Germinal center (tissue), 1 donor: ENCODE measurements around the gene CDC42EP5.
"Not testable (repeated sequence)": the region's sequence is repeated elsewhere in the genome, so short reads cannot be mapped to it uniquely, and the experiment has no call there.

ENCODE experiments used
- DNase-seq: peaks from one replicate; pipeline ENCODE4 v3.0.0; 2012; ENCODE audit warnings: mixed read lengths, low spot score

Gene CDC42EP5

DNA sequence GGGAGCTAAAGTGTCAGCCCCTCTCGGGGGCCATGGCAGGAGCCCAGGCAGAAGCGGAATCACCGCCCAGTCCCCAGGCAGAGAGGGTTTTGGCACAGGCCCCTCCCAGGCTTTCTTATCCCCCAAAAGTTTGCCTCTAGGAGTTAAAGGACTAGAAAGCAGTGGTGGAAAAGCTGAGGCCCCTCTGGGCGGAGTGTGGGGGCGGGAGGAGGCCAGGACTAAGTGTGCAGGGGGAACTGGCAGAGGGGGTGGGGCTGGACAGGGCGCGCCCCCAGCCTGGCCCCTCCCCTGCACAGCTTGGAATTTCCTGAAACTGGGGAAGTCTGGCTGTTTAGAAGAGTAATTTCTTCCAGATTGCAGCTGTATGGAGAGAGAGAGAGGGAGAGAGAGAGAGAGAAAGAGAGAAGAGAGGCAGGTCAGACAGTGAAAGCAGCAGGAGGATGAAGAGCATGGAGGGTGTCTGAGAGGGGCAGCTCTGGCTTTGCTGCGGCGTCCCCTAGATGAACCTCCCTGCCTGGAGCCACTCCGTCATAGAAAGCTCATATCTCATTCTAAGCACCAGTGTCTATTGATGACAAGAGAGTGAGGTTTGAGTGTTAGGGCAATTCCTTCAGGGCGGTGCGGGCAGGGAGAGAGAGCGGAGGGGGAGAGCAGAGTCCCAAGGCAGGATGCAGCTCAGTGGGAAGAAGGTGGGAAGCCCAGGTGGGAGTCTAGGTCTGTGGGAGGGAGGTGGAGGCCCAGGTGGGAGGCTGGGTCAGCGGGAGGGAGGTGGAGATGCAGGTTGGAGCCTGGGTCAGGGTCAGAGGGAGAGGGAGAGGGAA is at the start of gene CDC42EP5:
Gene CDC42EP5, minus strand, starts transcription at position 226 of the 821 bp plus-strand sequence. CDS start 7,749 bp downstream, outside the sequence.
- DNase-seq = no peak

DNA sequence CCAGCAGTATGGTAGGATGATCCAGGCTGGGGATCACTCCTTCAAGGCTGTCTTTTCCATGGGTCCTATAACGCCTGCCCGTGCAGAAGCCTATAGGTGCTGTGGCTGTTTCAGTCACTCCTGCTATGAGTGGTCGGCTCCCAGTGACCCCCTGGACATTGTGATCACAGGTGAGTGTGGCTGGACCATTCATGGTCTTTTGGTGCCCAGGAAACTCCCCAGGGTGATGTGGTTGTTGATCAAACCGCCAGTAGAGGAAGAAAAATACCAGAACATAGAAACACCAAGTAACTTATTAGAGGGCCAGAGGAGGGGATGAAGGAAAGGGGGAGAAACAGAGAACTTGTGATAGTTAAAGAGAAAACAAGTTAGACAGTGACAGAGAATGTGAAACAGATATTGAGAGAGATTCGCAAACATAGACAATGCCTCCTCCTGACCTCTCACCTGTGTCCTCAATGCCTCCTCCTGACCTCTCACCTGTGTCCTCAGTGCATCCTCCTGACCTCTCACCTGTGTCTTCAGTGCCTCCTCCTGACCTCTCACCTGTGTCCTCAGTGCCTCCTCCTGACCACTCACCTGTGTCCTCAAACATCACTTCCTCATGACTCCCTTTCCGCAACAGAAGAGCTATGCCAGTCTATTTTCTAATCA is 48.9 kb upstream of the CDC42EP5 start:
- DNase-seq = no peak

GRCh38 chr19:54521022-54521859 is 48.1 kb upstream of the CDC42EP5 start:
- no peak for DNase-seq

GRCh38 chr19:54518844-54519243 is 45.7 kb upstream of the CDC42EP5 start:
- no peak for DNase-seq

DNA sequence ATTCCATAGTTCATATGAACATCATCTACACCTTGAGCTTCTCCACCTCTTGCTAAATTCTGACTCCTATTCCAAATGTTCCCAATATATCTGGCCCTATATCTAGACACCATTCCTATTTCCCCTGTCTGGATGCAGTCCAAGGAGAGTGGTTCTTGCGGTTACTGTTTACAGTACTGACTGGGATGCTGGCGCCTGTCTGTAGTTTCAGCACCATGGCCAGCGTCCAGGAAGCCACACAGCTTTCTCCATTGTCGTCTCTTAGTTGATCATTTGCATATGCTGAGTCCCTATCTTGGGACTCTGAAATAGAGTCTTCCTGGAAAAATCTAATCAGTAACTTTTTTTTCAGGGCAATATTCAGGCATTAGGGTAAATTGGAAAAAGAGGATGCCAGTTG is 44.4 kb upstream of the CDC42EP5 start:
- DNase-seq = peak; percentile 50

GRCh38 chr19:54515156-54515555 is 42.1 kb upstream of the CDC42EP5 start:
- DNase-seq = no peak

DNA sequence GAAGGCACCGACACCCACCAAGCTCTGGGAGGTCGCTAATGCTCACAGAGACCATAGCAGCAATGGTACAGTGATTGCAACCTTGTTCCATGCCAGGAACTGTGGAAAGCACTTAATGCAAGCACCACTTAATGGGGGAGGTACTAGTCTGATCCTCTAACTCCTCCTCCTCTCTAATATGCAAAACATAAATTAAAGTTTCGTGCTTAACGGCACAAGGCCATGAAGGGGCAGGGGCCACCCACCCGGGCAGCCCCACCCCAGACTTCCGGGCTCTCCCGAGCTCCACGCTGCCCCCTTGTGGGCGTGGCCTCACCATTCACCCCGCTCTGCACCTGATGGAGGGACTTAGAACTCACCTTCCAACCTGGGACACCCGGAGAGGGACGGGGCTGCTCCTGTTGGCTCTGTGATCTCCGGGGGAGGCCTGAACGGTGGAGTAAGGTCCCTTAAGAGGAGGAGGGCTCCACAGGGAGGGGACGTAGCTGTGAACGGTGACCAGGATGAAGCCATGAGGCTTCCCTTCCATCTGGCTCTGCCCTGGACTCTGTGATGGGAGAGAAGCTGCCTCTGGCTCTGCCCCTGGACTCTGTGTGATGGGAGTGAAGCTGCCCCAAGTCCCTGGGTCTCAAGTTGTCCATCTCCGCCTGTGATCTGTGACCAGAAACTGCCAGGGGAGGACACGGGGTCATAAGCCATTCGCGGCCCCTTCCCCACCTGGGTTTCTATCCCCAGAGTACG is 36.3 kb upstream of the CDC42EP5 start:
- DNase-seq = not testable (repeated sequence)

GRCh38 chr19:54508487-54508886 is 35.4 kb upstream of the CDC42EP5 start:
- DNase-seq = not testable (repeated sequence)

DNA sequence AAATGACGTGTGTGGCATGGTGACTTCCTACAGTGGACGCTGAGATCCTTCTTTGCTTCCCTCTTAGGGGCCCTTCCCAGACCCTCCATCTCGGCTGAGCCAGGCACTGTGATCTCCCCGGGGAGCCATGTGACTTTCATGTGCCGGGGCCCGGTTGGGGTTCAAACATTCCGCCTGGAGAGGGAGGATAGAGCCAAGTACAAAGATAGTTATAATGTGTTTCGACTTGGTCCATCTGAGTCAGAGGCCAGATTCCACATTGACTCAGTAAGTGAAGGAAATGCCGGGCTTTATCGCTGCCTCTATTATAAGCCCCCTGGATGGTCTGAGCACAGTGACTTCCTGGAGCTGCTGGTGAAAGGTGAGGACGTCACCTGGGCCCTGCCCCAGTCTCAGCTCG is 34.7 kb upstream of the CDC42EP5 start:
- no peak for DNase-seq

- not testable (repeated sequence) for DNase-seq
These were observed 34.1 kb upstream of the CDC42EP5 start for GRCh38 chr19:54507038-54507717.

- no peak for DNase-seq
These were observed 33.0 kb upstream of the CDC42EP5 start for GRCh38 chr19:54506079-54506478.

DNA sequence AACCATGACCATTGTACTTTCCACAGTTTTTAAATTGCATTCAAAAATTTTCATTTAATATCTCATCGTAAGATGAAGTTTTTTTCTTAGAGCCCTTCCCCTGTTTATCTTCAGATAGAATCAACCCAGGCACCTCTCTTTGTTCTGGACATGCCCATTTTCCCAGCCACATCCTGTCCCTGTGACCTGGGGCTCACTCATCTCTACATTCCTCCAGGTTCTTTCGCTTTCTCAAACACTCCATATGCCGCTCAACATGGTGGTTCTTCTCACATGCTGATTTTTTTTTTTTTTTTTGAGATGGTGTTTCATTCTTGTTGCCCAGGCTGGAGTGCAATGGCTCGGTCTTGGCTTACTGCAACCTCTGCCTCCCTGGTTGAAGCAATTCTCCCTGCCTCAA is 32.4 kb upstream of the CDC42EP5 start:
- not testable (repeated sequence) for DNase-seq

DNA sequence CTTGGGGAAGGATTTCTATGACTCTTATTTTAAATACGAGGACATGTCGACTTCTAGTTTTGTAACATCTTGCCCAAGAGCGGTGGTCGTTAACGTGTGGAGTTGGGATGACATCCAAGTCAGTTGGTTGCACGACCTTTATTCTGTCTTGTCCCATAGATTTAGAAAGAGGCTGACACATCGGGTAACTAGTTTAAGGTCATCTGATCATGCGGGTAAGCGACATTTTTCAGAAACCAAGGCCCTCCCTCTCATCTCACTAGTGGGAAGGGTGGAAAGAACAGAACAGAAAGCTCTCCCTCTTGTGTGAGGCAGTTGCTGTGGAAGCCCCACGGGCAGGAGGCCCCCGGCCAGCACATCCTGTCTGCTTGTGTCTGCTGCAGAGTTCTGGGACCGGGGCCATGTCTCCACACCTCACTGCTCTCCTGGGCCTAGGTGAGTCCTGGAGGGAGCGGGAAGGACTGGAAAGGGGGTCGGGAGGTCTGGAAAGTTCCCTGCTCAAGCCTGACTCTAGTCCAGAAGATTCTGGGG is 29.5 kb upstream of the CDC42EP5 start, which contains the start of gene LAIR2:
Gene LAIR2, plus strand, starts transcription at position 314 of the 531 bp plus-strand sequence. Its CDS starts 88 bp downstream, at position 402.
- no peak for DNase-seq

DNA sequence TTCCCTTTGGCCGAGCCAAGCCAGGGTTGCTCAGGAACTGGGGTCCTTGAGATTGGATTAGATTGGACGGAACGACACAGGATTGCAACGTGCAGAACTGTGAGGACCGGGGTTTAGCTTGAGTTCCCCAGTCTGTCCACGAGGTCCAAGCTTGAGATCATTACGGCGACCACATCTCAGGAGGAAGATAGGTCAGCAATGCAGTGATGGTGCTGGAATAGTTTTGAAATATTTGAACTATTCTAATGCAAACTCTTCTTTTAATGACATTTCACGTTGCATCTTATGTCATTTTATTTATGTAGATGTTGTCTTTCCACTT is 25.3 kb upstream of the CDC42EP5 start:
- not testable (repeated sequence) for DNase-seq

GRCh38 chr19:54497747-54498450 is 24.8 kb upstream of the CDC42EP5 start:
- not testable (repeated sequence) for DNase-seq

DNA sequence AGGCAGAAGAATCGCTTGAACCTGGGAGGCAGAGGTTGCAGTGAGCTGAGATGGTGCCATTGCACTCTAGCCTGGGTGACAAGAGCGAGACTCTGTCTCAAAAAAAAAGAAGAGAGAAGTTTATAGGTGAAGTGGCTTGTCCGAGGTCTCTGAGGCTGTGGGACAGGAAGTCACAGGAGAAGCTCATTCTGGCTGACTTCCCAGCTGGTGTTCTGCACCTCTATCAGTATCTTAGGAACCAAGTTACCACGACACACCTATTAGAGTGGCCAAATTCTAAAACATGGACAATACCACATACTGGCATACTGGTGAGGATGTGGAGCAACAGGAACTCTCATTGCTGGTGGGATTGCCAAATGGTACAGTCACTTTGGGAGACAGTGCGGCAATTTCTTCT is 22.2 kb upstream of the CDC42EP5 start:
- not testable (repeated sequence) for DNase-seq

DNA sequence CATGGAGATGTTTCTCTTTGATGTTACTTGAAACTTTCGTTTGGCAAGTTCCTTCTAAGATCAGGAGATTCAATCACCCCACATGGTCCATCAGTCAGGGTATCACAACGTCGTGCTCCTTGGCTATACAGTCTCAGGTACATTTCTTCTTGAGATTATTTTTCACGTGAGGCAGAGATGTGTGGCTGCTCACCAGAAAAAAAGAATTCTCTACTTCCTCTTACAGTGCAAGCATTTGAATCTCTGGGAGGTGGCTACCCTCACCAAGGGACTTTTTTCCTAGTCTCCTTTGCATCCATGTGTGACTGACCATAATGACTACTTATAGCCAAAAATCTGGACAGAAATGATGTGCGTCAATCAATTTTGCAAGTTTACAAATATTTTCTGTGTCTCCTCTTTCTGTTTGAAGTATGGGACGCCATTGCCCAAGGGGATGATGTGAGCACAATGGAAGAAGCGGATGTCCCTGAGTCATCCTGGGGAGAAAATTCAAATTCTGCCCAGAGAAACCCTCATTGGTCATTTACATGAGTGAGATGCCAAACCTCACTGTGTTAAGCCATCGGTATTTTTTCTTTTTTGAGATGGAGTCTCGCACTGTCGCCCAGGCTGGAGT is 21.0 kb upstream of the CDC42EP5 start:
- DNase-seq = no peak

GRCh38 chr19:54493056-54493455 is 20.0 kb upstream of the CDC42EP5 start:
- not testable (repeated sequence) for DNase-seq

DNA sequence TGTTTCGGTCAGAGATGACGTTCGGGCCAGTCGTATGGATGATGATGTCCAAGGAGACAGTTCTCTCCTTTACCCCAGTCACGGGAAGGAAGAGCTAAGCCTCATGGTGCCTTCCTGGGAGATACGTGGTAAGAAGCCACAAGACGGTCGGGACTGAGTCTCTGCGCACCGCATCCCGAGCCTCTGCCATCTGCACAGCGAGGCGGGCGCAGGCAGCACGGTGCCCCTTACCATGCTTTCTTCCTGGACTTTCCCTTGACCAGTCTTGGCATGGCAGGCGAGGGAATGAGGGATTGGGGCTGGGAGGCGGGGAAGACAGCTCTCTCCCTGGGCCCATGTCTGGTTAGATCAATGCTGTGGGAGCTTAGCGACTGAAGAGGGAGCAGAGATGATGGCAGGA is 19.5 kb upstream of the CDC42EP5 start:
- no peak for DNase-seq

- DNase-seq = no peak
These were observed 16.7 kb upstream of the CDC42EP5 start for GRCh38 chr19:54489766-54490165.
